Activated T-cell treated with anti-CD3 and anti-CD28 coated beads for 24 hours (primary cell): ENCODE measurements around the gene CABLES2.
"Not testable (repeated sequence)": the region's sequence is repeated elsewhere in the genome, so short reads cannot be mapped to it uniquely, and the experiment has no call there.

Experiments used
- DNase-seq: peaks from one replicate; pipeline ENCODE4 v3.0.0-alpha.2; 2020; ENCODE audit warnings: low read depth

The CABLES2 gene

GRCh38 chr20:62436692-62437091 lies 29.6 kb upstream of the CABLES2 start:
- DNase-seq = no peak

GRCh38 chr20:62433658-62434497 lies 26.8 kb upstream of the CABLES2 start:
- no peak for DNase-seq

- DNase-seq = no peak
These were observed 23.9 kb upstream of the CABLES2 start for GRCh38 chr20:62430866-62431447.

GRCh38 chr20:62430311-62430853 lies 23.3 kb upstream of the CABLES2 start:
- DNase-seq = no peak

- DNase-seq = no peak
These were observed 22.6 kb upstream of the CABLES2 start for GRCh38 chr20:62429455-62430310.

- no peak for DNase-seq
These were observed 21.6 kb upstream of the CABLES2 start for GRCh38 chr20:62428396-62429295.

GRCh38 chr20:62428002-62428372 lies 20.9 kb upstream of the CABLES2 start:
- DNase-seq = no peak

GRCh38 chr20:62427172-62428001 lies 20.3 kb upstream of the CABLES2 start, which contains the start of gene RBBP8NL:
Gene RBBP8NL, minus strand, starts transcription at chr20:62427539. Its CDS starts 7,892 bp downstream, at chr20:62419647.
- DNase-seq = no peak

- no peak for DNase-seq
These were observed 19.6 kb upstream of the CABLES2 start for GRCh38 chr20:62426699-62427131.

- not testable (repeated sequence) for DNase-seq
These were observed 18.9 kb upstream of the CABLES2 start for GRCh38 chr20:62426059-62426348.

- DNase-seq = no peak
These were observed 18.4 kb upstream of the CABLES2 start for GRCh38 chr20:62425281-62426058.

GRCh38 chr20:62424249-62425107 lies 17.4 kb upstream of the CABLES2 start:
- DNase-seq = no peak

GRCh38 chr20:62423326-62423706 lies 16.2 kb upstream of the CABLES2 start:
- DNase-seq = no peak

GRCh38 chr20:62422636-62423325 lies 15.7 kb upstream of the CABLES2 start:
- no peak for DNase-seq

GRCh38 chr20:62421716-62421990 lies 14.6 kb upstream of the CABLES2 start:
- DNase-seq = no peak

GRCh38 chr20:62420846-62421715 lies 14.0 kb upstream of the CABLES2 start:
- DNase-seq = no peak

GRCh38 chr20:62419759-62420158 lies 12.7 kb upstream of the CABLES2 start:
- DNase-seq = no peak
